Fibroblast of lung (primary cell): ENCODE results near the gene PLAAT2. TPM values are rescaled to one million over a fixed set of nuclear protein-coding genes. Genes with fewer than 3 reads are reported as not detected.

Source experiments
- DNase-seq, 2 donors: peaks; one replicate each; pipeline versions ENCODE4 v3.0.0 to v3.0.0-alpha.2; 2010; ENCODE audit warnings: low read depth in 2 of 2
- H2AFZ ChIP-seq: 2 replicates; pipeline ENCODE4 v1.5.1; 2012; ENCODE audit warnings: low read length, control low read depth, inconsistent platforms
- H3K27ac ChIP-seq: 2 replicates; pipeline ENCODE4 v1.5.1; 2011; ENCODE audit warnings: low read length, control low read depth; ENCODE audit not compliant: insufficient read depth
- H3K27me3 ChIP-seq: 2 replicates; pipeline ENCODE4 v1.5.1; 2011; ENCODE audit warnings: mild to moderate bottlenecking, low read length; ENCODE audit not compliant: control insufficient read depth, insufficient read depth
- H3K36me3 ChIP-seq: 2 replicates; pipeline ENCODE4 v1.5.1; 2011; ENCODE audit warnings: low read length; ENCODE audit not compliant: control insufficient read depth, insufficient read depth
- H3K4me1 ChIP-seq: 2 replicates; pipeline ENCODE4 v1.5.1; 2011; ENCODE audit warnings: low read length; ENCODE audit not compliant: control insufficient read depth, insufficient read depth; ENCODE audit errors: extremely low read depth
- H3K4me2 ChIP-seq: 2 replicates; pipeline ENCODE4 v1.5.1; 2011; ENCODE audit warnings: low read length, control low read depth; ENCODE audit not compliant: insufficient read depth; ENCODE audit errors: extremely low read depth
- H3K4me3 ChIP-seq, 4 experiments: fragments of 200-600 bp in 1 of 4; sonication (generic) in 1 of 4; replicated peaks in 1 of 4; 2 replicates each; pipeline ENCODE4 v1.5.1; 2011 to 2016; ENCODE audit warnings: low read length in 4 of 4, low read depth in 3 of 4, mild to moderate bottlenecking in 3 of 4, control low read depth in 2 of 4, inconsistent platforms in 1 of 4, mixed read lengths in 1 of 4; ENCODE audit not compliant: insufficient read depth in 1 of 4; ENCODE audit errors: control extremely low read depth in 1 of 4
- H3K79me2 ChIP-seq: 2 replicates; pipeline ENCODE4 v1.5.1; 2012; ENCODE audit warnings: mild to moderate bottlenecking, low read length, inconsistent platforms; ENCODE audit not compliant: control insufficient read depth, insufficient read depth
- H3K9ac ChIP-seq: 2 replicates; pipeline ENCODE4 v1.5.1; 2011; ENCODE audit warnings: mild to moderate bottlenecking, low read length, control low read depth; ENCODE audit not compliant: insufficient read depth
- H3K9me3 ChIP-seq: 2 replicates; pipeline ENCODE4 v1.5.1; 2012; ENCODE audit warnings: low read depth, low read length; ENCODE audit not compliant: control insufficient read depth, insufficient read depth
- H4K20me1 ChIP-seq: 2 replicates; pipeline ENCODE4 v1.5.1; 2011; ENCODE audit warnings: low read length; ENCODE audit not compliant: control insufficient read depth, insufficient read depth; ENCODE audit errors: extremely low read depth
- CTCF ChIP-seq, 2 donors: IDR thresholded peaks in 1 of 2; conservative IDR thresholded peaks in 1 of 2; 1 replicate in 1 of 2; 2 replicates in 1 of 2; pipeline ENCODE4 v1.5.1; 2011 to 2012; ENCODE audit warnings: low read length in 2 of 2, control low read depth in 1 of 2, inconsistent platforms in 1 of 2, low read depth in 1 of 2, mild to moderate bottlenecking in 1 of 2
- EZH2 ChIP-seq: IDR thresholded peaks from 2 replicates; pipeline ENCODE4 v1.5.1; 2012; ENCODE audit warnings: low read length, control low read depth, mild to moderate bottlenecking; ENCODE audit errors: missing control alignments
- polyA plus RNA-seq, 2 donors: library from polyadenylated mRNA; depleted of rRNA in 1 of 2; stranded (reverse) in 1 of 2; unstranded in 1 of 2; fragments of >200 nt; gene quantifications; 2 replicates each; pipeline ENCODE4 v1.2.1, GENCODE V29; 2011 to 2012; ENCODE audit warnings: missing spikeins in 1 of 2
- total RNA-seq: library from RNA; depleted of rRNA; stranded (reverse); fragments of >200 nt; gene quantifications from 2 replicates; pipeline ENCODE4 v1.2.1, GENCODE V29; 2014

PLAAT2 gene
- total and polyA plus RNA-seq, 2 donors (not counting 1 experiment from before 2014, with no cell fraction given) = not detected

DNA sequence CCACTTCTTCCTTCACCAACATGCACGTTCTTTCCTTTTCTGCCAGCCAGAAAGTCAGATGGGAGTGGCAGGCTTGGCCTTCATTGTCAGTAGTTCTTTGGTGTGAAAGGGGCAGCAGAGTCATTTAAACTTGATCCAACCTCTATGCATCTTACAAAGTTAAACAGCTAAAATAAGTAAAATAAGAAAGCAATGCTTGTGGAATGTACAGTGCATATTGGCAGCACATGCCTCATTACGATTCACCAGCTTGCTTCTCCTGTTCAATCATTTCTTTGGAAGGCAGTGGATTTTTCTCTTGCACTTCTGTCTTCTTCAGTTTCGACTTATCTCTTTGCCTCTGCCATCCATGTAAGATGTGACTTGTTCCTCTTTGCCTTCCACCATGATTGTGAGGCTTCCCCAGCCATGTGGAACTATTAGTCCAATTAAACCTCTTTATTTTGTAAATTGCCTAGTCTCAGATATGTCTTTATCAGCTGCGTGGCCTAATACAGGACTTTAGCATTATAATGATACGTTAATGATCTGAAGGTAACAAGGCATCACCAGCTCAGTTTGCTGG lies 42.5 kb downstream of the PLAAT2 start:
- Histone ChIP-seq H3K4me2 (no peak overlapping the region), H3K9ac (no peak overlapping the region), H3K9me3 (no peaks in the 10 kb centered on the region), H3K4me3 (no peak overlapping the region), H3K4me1 (peaks cover 2% of the 10 kb centered on the region), H3K27ac (no peak overlapping the region), H2AFZ (no peak overlapping the region), H3K79me2 (no peaks in the 10 kb centered on the region), H4K20me1 (no peaks in the 10 kb centered on the region), H3K36me3 (no peaks in the 10 kb centered on the region), H3K27me3 (no peaks in the 10 kb centered on the region)
- TF ChIP-seq CTCF (conservative IDR thresholded peaks at IDR 0.05 in 1 of 2, IDR thresholded peaks at IDR 0.05 in 1 of 2; ENCODE audit: low read depth in 1 of 2, low read length in 2 of 2) (no peak), EZH2 (no peak)
- peak in 1 of 2 donors; percentile 30 for DNase-seq

DNA sequence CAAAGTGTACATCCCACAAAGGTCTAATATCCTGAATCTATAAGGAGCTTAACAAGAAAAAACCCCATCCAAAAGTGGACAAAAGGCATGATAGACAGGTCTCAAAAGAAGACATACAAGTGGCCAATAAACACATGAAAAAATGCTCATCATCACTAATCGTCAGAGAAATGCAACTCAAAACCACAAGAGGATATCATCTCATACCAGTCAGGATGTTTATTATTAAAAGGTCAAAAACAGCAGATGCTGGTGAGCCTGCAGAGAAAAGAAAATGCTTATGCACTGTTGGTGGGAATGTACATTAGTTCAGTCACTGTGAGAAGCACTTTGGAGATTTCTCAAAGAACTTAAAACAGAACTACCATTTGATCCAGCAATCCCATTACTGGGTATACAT lies 44.6 kb downstream of the PLAAT2 start:
- Histone ChIP-seq H3K9ac (no peak overlapping the region), H4K20me1 (no peaks in the 10 kb centered on the region), H2AFZ (no peak overlapping the region), H3K4me3 (no peak overlapping the region), H3K4me2 (no peak overlapping the region), H3K27ac (no peak overlapping the region), H3K79me2 (no peaks in the 10 kb centered on the region), H3K9me3 (no peaks in the 10 kb centered on the region), H3K36me3 (no peaks in the 10 kb centered on the region), H3K4me1 (peaks cover 2% of the 10 kb centered on the region), H3K27me3 (no peaks in the 10 kb centered on the region)
- peak; percentile 70 to 79 for DNase-seq
- no peak for TF ChIP-seq CTCF (conservative IDR thresholded peaks at IDR 0.05 in 1 of 2, IDR thresholded peaks at IDR 0.05 in 1 of 2; ENCODE audit: low read depth in 1 of 2, low read length in 2 of 2)
- TF ChIP-seq EZH2 = no peak

- H3K4me1 ChIP-seq = peaks cover 2% of the 10 kb centered on the region
- TF ChIP-seq CTCF (conservative IDR thresholded peaks at IDR 0.05 in 1 of 2, IDR thresholded peaks at IDR 0.05 in 1 of 2; ENCODE audit: low read depth in 1 of 2, low read length in 2 of 2) = no peak
- TF ChIP-seq EZH2 = no peak
- no peaks in the 10 kb centered on the region for H3K9me3 ChIP-seq
- no peak overlapping the region for H3K4me3 ChIP-seq
- H3K27ac ChIP-seq = no peak overlapping the region
- no peak overlapping the region for H3K9ac ChIP-seq
- no peaks in the 10 kb centered on the region for H3K27me3 ChIP-seq
- H2AFZ ChIP-seq = no peak overlapping the region
- no peaks in the 10 kb centered on the region for H3K36me3 ChIP-seq
- DNase-seq = no peak
- no peaks in the 10 kb centered on the region for H3K79me2 ChIP-seq
- no peaks in the 10 kb centered on the region for H4K20me1 ChIP-seq
- H3K4me2 ChIP-seq = no peak overlapping the region
Measured at GRCh38 chr11:63517156-63517555, 46.0 kb downstream of the PLAAT2 start.
